B cell (primary cell): ENCODE measurements around the gene ARHGAP18. TPM values are rescaled to one million over a fixed set of nuclear protein-coding genes. Genes with fewer than 3 reads are reported as not detected.
A peak's percentile ranks its signal among the peaks of the same experiment; 100 is the strongest.

Source experiments
- ATAC-seq: fragments of 200-7000 bp; cut with Tn5 transposase; one replicate; pipeline ENCODE4 v1.10.0; 2021; ENCODE audit warnings: low read depth, mild to moderate bottlenecking, moderate number of reproducible peaks, moderate library complexity
- CTCF ChIA-PET: fragments of 350-600 bp; sonication (Branson Sonifier 250); formaldehyde crosslinking; loops from one replicate; lab custom pipeline; 2021; ENCODE audit warnings: antibody characterized with exemption, inconsistent platforms; lab: Charles Lee
- POLR2A ChIA-PET: fragments of 350-600 bp; sonication (Branson Sonifier 250); formaldehyde crosslinking; loops from one replicate; lab custom pipeline; 2021; ENCODE audit warnings: antibody characterized with exemption; lab: Charles Lee
- DNase-seq: peaks from one replicate; pipeline ENCODE4 v3.0.0; 2013
- H2AFZ ChIP-seq: 2 replicates; pipeline ENCODE4 v1.6.1; 2012; ENCODE audit warnings: mild to moderate bottlenecking, low read depth, low read length; ENCODE audit not compliant: insufficient read depth, poor library complexity, severe bottlenecking
- H3K27ac ChIP-seq, 2 donors: 1 replicate in 1 of 2; 2 replicates in 1 of 2; pipeline ENCODE4 v1.5.1; 2012 to 2013; ENCODE audit warnings: low read length in 2 of 2, mild to moderate bottlenecking in 2 of 2, moderate library complexity in 1 of 2
- H3K27me3 ChIP-seq, 4 experiments: fragments of 200-600 bp in 1 of 4; sonication (generic) in 1 of 4; replicated peaks in 1 of 4; 1 replicate in 2 of 4; 2 replicates in 2 of 4; pipeline versions ENCODE4 v1.6.1 to v1.7.0; 2013 to 2016; ENCODE audit warnings: low read length in 3 of 4, mild to moderate bottlenecking in 2 of 4, mixed read lengths in 1 of 4, moderate library complexity in 1 of 4; ENCODE audit not compliant: insufficient read depth in 4 of 4, control insufficient read depth in 3 of 4; ENCODE audit errors: control extremely low read depth in 1 of 4
- H3K36me3 ChIP-seq, 2 experiments: replicated peaks in 1 of 2; 1 replicate in 1 of 2; 2 replicates in 1 of 2; pipeline versions ENCODE4 v1.6.1 to v1.7.1; 2013; ENCODE audit warnings: low read length in 1 of 2; ENCODE audit not compliant: insufficient read depth in 2 of 2, control insufficient read depth in 1 of 2; ENCODE audit errors: control extremely low read depth in 1 of 2, extremely low read depth in 1 of 2
- H3K4me1 ChIP-seq, 2 donors: fragments of 200-600 bp in 1 of 2; sonication (generic) in 1 of 2; 1 replicate in 1 of 2; 2 replicates in 1 of 2; pipeline versions ENCODE4 v1.5.1 to v1.6.1; 2013 to 2017; ENCODE audit warnings: low read length in 2 of 2; ENCODE audit not compliant: control insufficient read depth in 2 of 2, insufficient read depth in 2 of 2
- H3K4me2 ChIP-seq: replicated peaks from 2 replicates; pipeline ENCODE3; 2012; ENCODE audit warnings: mild to moderate bottlenecking, low read depth, low read length; ENCODE audit not compliant: poor library complexity, severe bottlenecking
- H3K4me3 ChIP-seq, 5 experiments: fragments of 200-600 bp in 1 of 5; sonication (generic) in 1 of 5; 1 replicate in 3 of 5; 2 replicates in 2 of 5; pipeline versions ENCODE4 v1.5.1 to v1.7.0; 2011 to 2016; ENCODE audit warnings: low read length in 4 of 5, mild to moderate bottlenecking in 4 of 5, low read depth in 2 of 5, control low read depth in 1 of 5, moderate library complexity in 1 of 5; ENCODE audit not compliant: insufficient read depth in 1 of 5; ENCODE audit errors: control extremely low read depth in 1 of 5, extremely low read depth in 1 of 5
- H3K79me2 ChIP-seq: fragments of 200-600 bp; sonication (generic); one replicate; pipeline ENCODE4 v1.6.0; 2016; ENCODE audit warnings: low read length; ENCODE audit not compliant: control insufficient read depth, insufficient read depth
- H3K9ac ChIP-seq: fragments of 200-600 bp; sonication (generic); 2 replicates; pipeline ENCODE4 v1.6.1; 2017; ENCODE audit warnings: mild to moderate bottlenecking, low read length, moderate library complexity
- H3K9me3 ChIP-seq, 3 donors: one replicate each; pipeline versions ENCODE4 v1.6.1 to v1.7.1; 2013; ENCODE audit warnings: low read length in 2 of 3; ENCODE audit not compliant: control insufficient read depth in 2 of 3, insufficient read depth in 1 of 3; ENCODE audit errors: control extremely low read depth in 1 of 3
- H4K20me1 ChIP-seq: 2 replicates; pipeline ENCODE4 v1.6.0; 2012; ENCODE audit warnings: mild to moderate bottlenecking, low read length; ENCODE audit not compliant: insufficient read depth, control insufficient read depth, poor library complexity, severe bottlenecking
- H3K27ac Mint-ChIP-seq: one replicate; pipeline ENCODE4 v1.8.0; 2021; ENCODE audit warnings: mixed read lengths
- H3K27me3 Mint-ChIP-seq: one replicate; pipeline ENCODE4 v1.8.0; 2021; ENCODE audit warnings: mixed read lengths
- H3K4me1 Mint-ChIP-seq: one replicate; pipeline ENCODE4 v1.8.0; 2021; ENCODE audit warnings: mixed read lengths
- H3K4me3 Mint-ChIP-seq: one replicate; pipeline ENCODE4 v1.8.0; 2021; ENCODE audit warnings: mixed read lengths
- H3K9me3 Mint-ChIP-seq: one replicate; pipeline ENCODE4 v1.8.0; 2022; ENCODE audit warnings: mixed read lengths; ENCODE audit not compliant: insufficient read depth
- EZH2 ChIP-seq: IDR thresholded peaks from 2 replicates; pipeline ENCODE4 v1.6.1; 2012; ENCODE audit warnings: borderline replicate concordance, low read depth, mild to moderate bottlenecking, moderate library complexity, low read length; ENCODE audit not compliant: insufficient read depth, poor library complexity, severe bottlenecking
- WGBS: methylation state at CpG from one replicate; pipeline ENCODE4 v1.1.5; 2013; ENCODE audit warnings: missing lambda C conversion rate; ENCODE audit not compliant: insufficient coverage; 5-methylcytosine and 5-hydroxymethylcytosine counted together
- intact Hi-C: fragments of 100-400 bp; cut with micrococcal nuclease; formaldehyde crosslinking; loops from one replicate; pipeline ENCODE4 v1.10.0; 2022
- polyA plus RNA-seq: library from polyadenylated mRNA; depleted of rRNA; stranded (reverse); fragments of >200 nt; gene quantifications from 2 replicates; pipeline ENCODE4 v1.2.3, GENCODE V29; 2012
- total RNA-seq, 2 donors: library from RNA; stranded (reverse); fragments of 120-200 nt in 1 of 2; gene quantifications; 1 replicate in 1 of 2; 2 replicates in 1 of 2; pipeline versions ENCODE4 v1.2.3 to v1.2.4, GENCODE V29; 2013 to 2022
- TF ChIP-seq, protein P1 (sequence below): fragments of 200-600 bp; IDR thresholded peaks from one replicate; pipeline ENCODE4 v1.8.0; 2022; ENCODE audit warnings: antibody characterized with exemption, mild to moderate bottlenecking

The ARHGAP18 gene
- total and polyA plus RNA-seq, 2 donors (not counting 1 experiment from before 2014, with no cell fraction given): 0.95 to 3.9 TPM

DNA sequence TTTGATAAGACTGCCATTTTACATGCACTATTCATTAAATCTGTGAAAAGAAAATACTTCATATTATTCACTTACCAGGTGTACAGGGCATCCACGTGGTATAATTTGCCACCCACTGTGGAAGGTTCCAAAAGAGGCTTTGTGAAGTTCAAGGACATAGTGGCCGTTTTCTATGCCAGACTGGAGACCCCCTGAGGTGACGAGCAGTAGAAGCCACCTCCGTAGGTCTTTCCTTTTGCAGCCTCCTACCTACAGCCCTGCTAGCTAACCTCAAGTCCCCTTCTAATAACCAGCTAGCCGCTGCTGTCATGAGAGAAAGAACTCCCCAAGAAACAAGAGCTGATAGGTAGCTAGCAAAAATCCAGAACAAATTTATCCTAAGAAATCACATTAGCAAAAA lies 110.5 kb downstream of the ARHGAP18 start:
- peaks cover 8% of the 10 kb centered on the region for H3K4me1 Mint-ChIP-seq
- H4K20me1 ChIP-seq: no peaks in the 10 kb centered on the region
- no peaks in the 10 kb centered on the region for H3K36me3 ChIP-seq
- no peaks in the 10 kb centered on the region for H3K27me3 ChIP-seq
- DNase-seq: no peak
- 96% methylated on average over 4 of the region's 5 CpGs for WGBS
- POLR2A ChIA-PET: no interaction called here
- no peak overlapping the region for H3K4me3 ChIP-seq
- no peaks in the 10 kb centered on the region for H3K9me3 Mint-ChIP-seq
- no peaks in the 10 kb centered on the region for H3K9me3 ChIP-seq
- no peak overlapping the region for H3K9ac ChIP-seq
- ATAC-seq: no peak
- no peak for TF ChIP-seq EZH2
- intact Hi-C loops: loop anchor here (2.0 to 10.0 kb wide), 2 partner anchors 101 to 1275 kb away; no protein-coding TSS in a partner anchor
- H3K4me2 ChIP-seq: no peak overlapping the region
- no peak overlapping the region for H2AFZ ChIP-seq
- H3K79me2 ChIP-seq: no peaks in the 10 kb centered on the region
- CTCF ChIA-PET: interaction anchor here (1.1 to 12.6 kb wide), 13 partner anchors 10 to 1243 kb away, joined by 3 to 349 read pairs (median 6); no protein-coding TSS in a partner anchor
- H3K4me1 ChIP-seq: peaks cover 5 to 9% of the 10 kb centered on the region in 2 donors
- no peak overlapping the region for H3K27ac ChIP-seq
- no peak overlapping the region for H3K27ac Mint-ChIP-seq
- H3K4me3 Mint-ChIP-seq: no peak overlapping the region
- H3K27me3 Mint-ChIP-seq: no peaks in the 10 kb centered on the region

DNA sequence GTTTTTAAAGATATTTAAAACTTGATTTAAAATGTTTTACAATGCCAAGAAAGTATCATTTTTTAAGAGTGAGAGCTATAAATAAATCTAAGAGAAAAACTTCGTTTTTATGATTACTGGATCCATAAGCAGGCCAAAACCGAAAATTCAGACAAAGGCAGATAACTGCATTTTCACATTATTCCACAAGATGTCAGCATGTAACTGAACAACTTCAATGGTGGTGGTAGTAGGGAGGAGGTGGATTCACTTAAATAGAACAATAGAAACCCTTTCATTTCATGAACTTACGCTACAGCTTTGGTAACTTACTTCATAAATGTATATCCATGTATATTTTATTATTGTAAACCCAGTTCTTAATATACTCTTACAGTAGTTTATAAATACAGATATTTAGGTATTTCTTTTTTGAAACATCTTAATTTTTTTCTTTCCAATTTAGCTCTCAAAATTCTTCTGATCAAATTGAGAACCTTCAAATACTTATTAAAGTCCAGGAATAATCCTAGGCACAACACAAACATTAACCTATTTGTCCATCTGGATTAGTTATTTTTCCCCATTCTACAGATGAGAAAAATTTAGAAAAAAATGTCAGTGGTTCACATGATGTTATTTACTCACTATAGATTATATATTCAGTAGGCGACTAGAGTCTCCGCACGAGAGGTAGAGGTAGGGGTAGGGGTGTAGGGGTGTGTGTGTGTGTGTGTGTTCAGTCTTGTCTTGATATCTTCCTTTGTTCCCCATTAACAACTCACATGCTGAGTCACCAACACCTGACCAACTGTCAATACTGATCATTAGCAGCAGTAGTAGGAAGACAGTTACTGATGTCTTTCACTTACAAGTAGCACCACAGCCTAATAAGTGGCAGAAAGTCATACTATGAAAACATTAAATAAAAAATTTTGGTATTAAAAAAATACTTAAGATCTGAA lies 111.5 kb downstream of the ARHGAP18 start:
- WGBS: no CpG with 5 or more reads among the region's 6 CpGs
- peak; percentile 76 for ATAC-seq
- Histone ChIP-seq H2AFZ (no peak overlapping the region), H3K4me1 (peaks cover 5 to 9% of the 10 kb centered on the region in 2 donors), H3K4me2 (no peak overlapping the region), H3K9me3 (no peaks in the 10 kb centered on the region), H3K27ac (no peak overlapping the region), H3K9ac (no peak overlapping the region), H3K36me3 (no peaks in the 10 kb centered on the region), H3K27me3 (no peaks in the 10 kb centered on the region), H4K20me1 (no peaks in the 10 kb centered on the region), H3K79me2 (no peaks in the 10 kb centered on the region), H3K4me3 (no peak overlapping the region)
- Mint-ChIP-seq H3K4me3 (no peak overlapping the region), H3K9me3 (no peaks in the 10 kb centered on the region), H3K4me1 (peaks cover 8% of the 10 kb centered on the region), H3K27ac (no peak overlapping the region), H3K27me3 (no peaks in the 10 kb centered on the region)
- ChIA-PET CTCF (interaction anchor here (0.7 to 12.6 kb wide), 57 partner anchors 8 to 1244 kb away, joined by 3 to 349 read pairs (median 4); partner anchors contain the start of genes ARHGAP18 and L3MBTL3), POLR2A (no interaction called here)
- DNase-seq: peak; percentile 81
- TF ChIP-seq, protein P1, sequence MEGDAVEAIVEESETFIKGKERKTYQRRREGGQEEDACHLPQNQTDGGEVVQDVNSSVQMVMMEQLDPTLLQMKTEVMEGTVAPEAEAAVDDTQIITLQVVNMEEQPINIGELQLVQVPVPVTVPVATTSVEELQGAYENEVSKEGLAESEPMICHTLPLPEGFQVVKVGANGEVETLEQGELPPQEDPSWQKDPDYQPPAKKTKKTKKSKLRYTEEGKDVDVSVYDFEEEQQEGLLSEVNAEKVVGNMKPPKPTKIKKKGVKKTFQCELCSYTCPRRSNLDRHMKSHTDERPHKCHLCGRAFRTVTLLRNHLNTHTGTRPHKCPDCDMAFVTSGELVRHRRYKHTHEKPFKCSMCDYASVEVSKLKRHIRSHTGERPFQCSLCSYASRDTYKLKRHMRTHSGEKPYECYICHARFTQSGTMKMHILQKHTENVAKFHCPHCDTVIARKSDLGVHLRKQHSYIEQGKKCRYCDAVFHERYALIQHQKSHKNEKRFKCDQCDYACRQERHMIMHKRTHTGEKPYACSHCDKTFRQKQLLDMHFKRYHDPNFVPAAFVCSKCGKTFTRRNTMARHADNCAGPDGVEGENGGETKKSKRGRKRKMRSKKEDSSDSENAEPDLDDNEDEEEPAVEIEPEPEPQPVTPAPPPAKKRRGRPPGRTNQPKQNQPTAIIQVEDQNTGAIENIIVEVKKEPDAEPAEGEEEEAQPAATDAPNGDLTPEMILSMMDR: peak; percentile 91
- no peak for TF ChIP-seq EZH2
- intact Hi-C loops: loop anchor here (1.0 to 10.0 kb wide), 5 partner anchors 100 to 1276 kb away; no protein-coding TSS in a partner anchor
